MCF 10A (cell line): ENCODE results near the gene GRIK2. TPM values are rescaled to one million over a fixed set of nuclear protein-coding genes. Genes with fewer than 3 reads are reported as not detected.

Source experiments
- BruUV-seq: library from RNA; stranded (reverse); fragments of 400-500 nt; replicated peaks from 2 replicates; lab custom pipeline; 2021; lab: Mats Ljungman, UMichigan
- CTCF ChIA-PET: fragments of 300-600 bp; sonication (Branson Sonifier 250); formaldehyde crosslinking; extraction: SDS; loops from one replicate; lab custom pipeline; 2021; ENCODE audit warnings: antibody characterized with exemption, inconsistent platforms; lab: Yijun Ruan, JAX
- POLR2A ChIA-PET: fragments of 300-600, 350-650 bp; sonication (Branson Sonifier 250); formaldehyde crosslinking; extraction: SDS; loops from one replicate; lab custom pipeline; 2020; ENCODE audit warnings: antibody characterized with exemption, inconsistent platforms; lab: Yijun Ruan, JAX
- DNase-seq: peaks from one replicate; pipeline ENCODE4 v3.0.0-alpha.2; 2018; ENCODE audit not compliant: unreplicated experiment
- H3K27ac Mint-ChIP-seq: one replicate; pipeline ENCODE4 v1.8.0; 2022; ENCODE audit warnings: mild to moderate bottlenecking, low read depth, mixed read lengths; ENCODE audit not compliant: unreplicated experiment
- H3K27me3 Mint-ChIP-seq: one replicate; pipeline ENCODE4 v1.8.0; 2022; ENCODE audit warnings: mixed read lengths; ENCODE audit not compliant: insufficient read depth, unreplicated experiment
- H3K36me3 Mint-ChIP-seq: one replicate; pipeline ENCODE4 v1.8.0; 2022; ENCODE audit warnings: mild to moderate bottlenecking, moderate library complexity, mixed read lengths; ENCODE audit not compliant: insufficient read depth, unreplicated experiment
- H3K4me1 Mint-ChIP-seq: one replicate; pipeline ENCODE4 v1.8.0; 2022; ENCODE audit warnings: mixed read lengths; ENCODE audit not compliant: insufficient read depth, unreplicated experiment
- H3K4me3 Mint-ChIP-seq: one replicate; pipeline ENCODE4 v1.8.0; 2022; ENCODE audit warnings: mild to moderate bottlenecking, moderate library complexity, mixed read lengths; ENCODE audit not compliant: unreplicated experiment
- H3K9me3 Mint-ChIP-seq: one replicate; pipeline ENCODE4 v1.8.0; 2022; ENCODE audit warnings: mixed read lengths; ENCODE audit not compliant: unreplicated experiment
- intact Hi-C: fragments of 100-400 bp; cut with micrococcal nuclease; formaldehyde crosslinking; loops from 2 replicates; pipeline ENCODE4 v1.14.1; 2022
- total RNA-seq: library from RNA; stranded (reverse); gene quantifications from 2 replicates; pipeline ENCODE4 v1.2.3, GENCODE V29; 2022
- TF ChIP-seq, protein P1 (sequence below): fragments of 200-600 bp; IDR thresholded peaks from one replicate; pipeline ENCODE4 v1.8.0; 2022; ENCODE audit warnings: antibody characterized with exemption, mild to moderate bottlenecking; ENCODE audit not compliant: unreplicated experiment

GRIK2 gene
- total RNA-seq, 1 experiment from 2014 or later: 0.89 TPM

DNA sequence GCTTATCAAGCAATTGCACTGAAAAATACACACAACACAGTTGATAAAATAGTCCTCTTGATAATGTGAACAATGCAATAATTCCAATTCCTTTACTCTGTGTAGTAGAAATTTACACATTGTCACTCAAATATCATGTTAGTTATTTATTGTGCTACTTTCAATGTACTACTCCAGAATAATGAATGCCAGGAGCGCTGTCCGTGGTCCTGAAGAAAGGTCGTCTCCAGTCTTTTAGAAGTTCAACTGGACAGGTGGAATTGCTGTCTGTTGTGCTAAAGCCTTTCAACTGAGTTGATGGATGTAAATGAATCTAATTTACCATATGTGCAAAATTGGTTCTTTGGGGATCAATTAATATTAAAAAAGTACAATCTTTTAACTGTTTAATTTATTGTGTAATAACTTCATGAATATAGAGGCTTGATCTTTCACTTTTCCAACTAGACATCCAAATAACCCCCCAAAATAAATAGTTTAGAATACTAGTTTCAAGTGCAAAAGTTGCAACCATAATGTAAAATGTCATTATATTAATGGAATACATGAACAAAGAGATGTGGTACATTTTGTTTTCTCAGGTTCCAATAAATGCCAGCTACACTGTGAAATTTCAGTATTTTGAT is 3.2 kb downstream of the GRIK2 start:
- Mint-ChIP-seq H3K4me1 (peaks cover 9% of the 10 kb centered on the region), H3K4me3 (no peak overlapping the region), H3K36me3 (peaks cover 7% of the 10 kb centered on the region), H3K9me3 (peaks cover under 1% of the 10 kb centered on the region), H3K27me3 (no peaks in the 10 kb centered on the region), H3K27ac (no peak overlapping the region)
- TF ChIP-seq, protein P1, sequence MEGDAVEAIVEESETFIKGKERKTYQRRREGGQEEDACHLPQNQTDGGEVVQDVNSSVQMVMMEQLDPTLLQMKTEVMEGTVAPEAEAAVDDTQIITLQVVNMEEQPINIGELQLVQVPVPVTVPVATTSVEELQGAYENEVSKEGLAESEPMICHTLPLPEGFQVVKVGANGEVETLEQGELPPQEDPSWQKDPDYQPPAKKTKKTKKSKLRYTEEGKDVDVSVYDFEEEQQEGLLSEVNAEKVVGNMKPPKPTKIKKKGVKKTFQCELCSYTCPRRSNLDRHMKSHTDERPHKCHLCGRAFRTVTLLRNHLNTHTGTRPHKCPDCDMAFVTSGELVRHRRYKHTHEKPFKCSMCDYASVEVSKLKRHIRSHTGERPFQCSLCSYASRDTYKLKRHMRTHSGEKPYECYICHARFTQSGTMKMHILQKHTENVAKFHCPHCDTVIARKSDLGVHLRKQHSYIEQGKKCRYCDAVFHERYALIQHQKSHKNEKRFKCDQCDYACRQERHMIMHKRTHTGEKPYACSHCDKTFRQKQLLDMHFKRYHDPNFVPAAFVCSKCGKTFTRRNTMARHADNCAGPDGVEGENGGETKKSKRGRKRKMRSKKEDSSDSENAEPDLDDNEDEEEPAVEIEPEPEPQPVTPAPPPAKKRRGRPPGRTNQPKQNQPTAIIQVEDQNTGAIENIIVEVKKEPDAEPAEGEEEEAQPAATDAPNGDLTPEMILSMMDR: no peak
- ChIA-PET CTCF (no interaction called here), POLR2A (no interaction called here)
- BruUV-seq: no TSS peak
- intact Hi-C loops: loop anchor here (1.0 to 10.0 kb wide), 6 partner anchors 251 to 1878 kb away; partner anchors contain the start of gene ASCC3
- DNase-seq: peak; percentile 85

DNA sequence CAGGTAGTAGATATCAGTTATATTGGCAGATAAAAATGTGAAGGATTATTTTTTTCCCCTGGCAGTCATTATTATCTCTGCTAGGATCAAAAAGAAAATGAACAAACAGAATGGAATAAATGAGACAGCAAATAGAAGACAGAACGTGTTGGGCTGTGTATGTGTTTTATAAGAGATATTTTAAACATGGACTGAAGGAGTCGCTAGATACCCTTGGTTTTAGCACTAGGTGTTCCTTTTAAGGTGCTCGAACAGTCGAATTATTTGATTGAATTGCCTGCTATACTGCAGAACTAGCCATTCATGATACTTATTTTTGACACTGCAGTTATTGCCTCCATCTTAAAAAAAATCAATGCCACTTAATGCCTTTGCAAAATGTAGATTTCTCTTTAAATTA is 3.7 kb downstream of the GRIK2 start:
- TF ChIP-seq, protein P1: peak; percentile 25
- Mint-ChIP-seq H3K27me3 (no peaks in the 10 kb centered on the region), H3K9me3 (peaks cover 5% of the 10 kb centered on the region), H3K4me3 (no peak overlapping the region), H3K4me1 (peaks cover 5% of the 10 kb centered on the region), H3K36me3 (peaks cover 7% of the 10 kb centered on the region), H3K27ac (no peak overlapping the region)
- peak; percentile 58 for DNase-seq
- BruUV-seq: no TSS peak
- intact Hi-C loops: loop anchor here (2.0 to 10.0 kb wide), 5 partner anchors 250 to 1878 kb away; partner anchors contain the start of gene ASCC3
- ChIA-PET CTCF (no interaction called here), POLR2A (no interaction called here)

DNA sequence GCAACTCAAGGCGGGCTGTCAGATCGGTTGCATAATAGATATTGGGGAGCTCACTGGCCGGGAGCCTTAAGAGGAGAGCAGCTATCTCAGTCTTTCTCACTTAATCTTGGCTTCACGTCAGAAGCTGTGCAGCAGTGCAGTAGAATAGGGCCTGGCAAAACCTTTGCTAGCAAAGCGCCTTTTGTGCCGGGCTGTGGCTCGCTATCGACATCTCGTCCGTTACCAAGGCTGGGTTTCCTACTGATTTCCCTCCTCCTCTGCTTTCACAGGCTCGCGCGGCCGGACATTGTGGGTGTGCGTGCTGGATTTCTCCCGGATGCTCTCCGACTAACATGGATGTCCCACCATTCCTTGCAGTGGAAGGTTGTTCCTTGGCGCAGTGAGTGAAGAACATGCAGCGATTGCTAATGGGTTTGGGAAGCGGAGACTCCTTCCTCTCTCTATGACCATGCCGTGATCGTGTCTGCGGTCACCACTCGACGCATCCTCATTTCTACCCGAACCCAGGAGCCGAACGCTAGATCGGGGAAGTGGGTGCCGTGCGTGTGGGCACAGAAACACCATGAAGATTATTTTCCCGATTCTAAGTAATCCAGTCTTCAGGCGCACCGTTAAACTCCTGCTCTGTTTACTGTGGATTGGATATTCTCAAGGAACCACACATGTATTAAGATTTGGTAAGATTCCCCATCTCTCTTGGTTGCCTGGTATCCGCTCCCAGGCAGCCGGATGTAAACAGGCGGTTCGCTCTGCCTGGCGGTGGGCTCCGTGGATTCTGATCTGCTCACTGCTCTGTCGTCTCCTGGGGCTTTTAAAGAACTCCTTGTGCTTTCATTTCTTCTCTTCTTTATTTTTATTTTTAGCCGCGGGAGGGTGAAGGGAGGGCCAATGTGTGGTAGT is 5.5 kb downstream of the GRIK2 start:
- no TSS peak for BruUV-seq
- Mint-ChIP-seq H3K4me1 (peaks cover 3% of the 10 kb centered on the region), H3K27me3 (no peaks in the 10 kb centered on the region), H3K4me3 (no peak overlapping the region), H3K27ac (no peak overlapping the region), H3K36me3 (peaks cover 7% of the 10 kb centered on the region), H3K9me3 (peaks cover 8% of the 10 kb centered on the region)
- TF ChIP-seq, protein P1: no peak
- CTCF ChIA-PET: no interaction called here
- POLR2A ChIA-PET: no interaction called here
- intact Hi-C loops: loop anchor here (5.0 to 10.0 kb wide), 4 partner anchors 248 to 1876 kb away; partner anchors contain the start of gene ASCC3
- no peak for DNase-seq

DNA sequence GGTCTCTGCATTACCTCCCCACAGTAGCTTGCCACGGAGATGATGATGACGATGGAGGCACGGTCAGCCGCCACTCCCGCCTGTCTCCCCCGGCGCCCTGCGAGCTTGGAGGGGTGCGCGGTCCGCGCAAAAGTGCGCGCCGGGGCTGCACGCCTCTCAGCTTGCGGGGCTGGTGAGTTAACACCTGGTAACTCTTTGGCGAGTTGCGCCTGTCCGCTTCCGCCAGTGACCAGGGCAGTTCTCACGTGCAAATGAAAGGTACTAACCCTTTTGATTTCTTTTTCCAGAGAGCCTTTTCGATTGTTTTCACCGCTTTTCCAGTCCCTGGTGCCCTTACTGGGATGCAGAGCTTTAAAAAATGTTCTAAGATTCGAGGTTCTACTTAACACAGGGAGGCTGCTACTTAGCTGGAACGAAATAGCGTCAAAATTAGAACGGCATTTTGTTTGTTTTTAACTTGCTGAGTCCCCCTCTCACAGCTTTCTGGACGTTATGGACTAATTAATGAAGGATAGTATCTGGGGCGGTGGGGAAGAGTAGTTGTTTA is 6.2 kb downstream of the GRIK2 start:
- DNase-seq: no peak
- BruUV-seq: no TSS peak
- intact Hi-C loops: loop anchor here (5.0 to 10.0 kb wide), 4 partner anchors 248 to 1875 kb away; partner anchors contain the start of gene ASCC3
- ChIA-PET POLR2A (no interaction called here), CTCF (no interaction called here)
- no peak overlapping the region for H3K4me3 Mint-ChIP-seq
- peaks cover 8% of the 10 kb centered on the region for H3K9me3 Mint-ChIP-seq
- no peaks in the 10 kb centered on the region for H3K27me3 Mint-ChIP-seq
- H3K36me3 Mint-ChIP-seq: peaks cover 7% of the 10 kb centered on the region
- no peak overlapping the region for H3K27ac Mint-ChIP-seq
- TF ChIP-seq, protein P1: no peak
- H3K4me1 Mint-ChIP-seq: no peaks in the 10 kb centered on the region
